Natural killer cell (primary cell): Measurements from ENCODE around the gene CYP4Z1. TPM values are rescaled to one million over a fixed set of nuclear protein-coding genes. Genes with fewer than 3 reads are reported as not detected.

Source experiments
- ATAC-seq, 3 donors: fragments of 150-1000 bp in 2 of 3; fragments of 200-7000 bp in 1 of 3; cut with Tn5 transposase; 1 replicate in 1 of 3; 2 replicates in 2 of 3; pipeline ENCODE4 v1.10.0; 2021; ENCODE audit warnings: mild to moderate bottlenecking in 2 of 3, moderate library complexity in 2 of 3
- DNase-seq, 2 donors: peaks; one replicate each; pipeline versions ENCODE4 v3.0.0 to v3.0.0-alpha.2; 2013 to 2021; ENCODE audit warnings: mixed read lengths in 1 of 2
- H3K27ac ChIP-seq: one replicate; pipeline ENCODE4 v1.5.1; 2013; ENCODE audit warnings: mild to moderate bottlenecking, low read length
- H3K27me3 ChIP-seq: one replicate; pipeline ENCODE4 v1.6.1; 2013; ENCODE audit warnings: low read length; ENCODE audit not compliant: control insufficient read depth, insufficient read depth
- H3K36me3 ChIP-seq: one replicate; pipeline ENCODE4 v1.6.1; 2013; ENCODE audit warnings: low read length; ENCODE audit not compliant: control insufficient read depth, insufficient read depth
- H3K4me1 ChIP-seq: one replicate; pipeline ENCODE4 v1.6.1; 2013; ENCODE audit warnings: low read length; ENCODE audit not compliant: control insufficient read depth, insufficient read depth
- H3K4me3 ChIP-seq: one replicate; pipeline ENCODE4 v1.5.1; 2013; ENCODE audit warnings: low read length
- H3K9me3 ChIP-seq: one replicate; pipeline ENCODE4 v1.6.1; 2013; ENCODE audit warnings: low read length; ENCODE audit not compliant: control insufficient read depth, insufficient read depth
- H3K27ac Mint-ChIP-seq, 2 donors: one replicate each; pipeline ENCODE4 v1.8.0; 2022; ENCODE audit warnings: mild to moderate bottlenecking in 2 of 2, mixed read lengths in 2 of 2, moderate library complexity in 1 of 2
- H3K27me3 Mint-ChIP-seq, 2 donors: one replicate each; pipeline ENCODE4 v1.8.0; 2022; ENCODE audit warnings: low read depth in 2 of 2, mixed read lengths in 2 of 2
- H3K36me3 Mint-ChIP-seq: one replicate; pipeline ENCODE4 v1.8.0; 2022; ENCODE audit warnings: mixed read lengths
- H3K4me1 Mint-ChIP-seq, 2 donors: one replicate each; pipeline ENCODE4 v1.8.0; 2022; ENCODE audit warnings: mixed read lengths in 2 of 2
- H3K4me3 Mint-ChIP-seq: one replicate; pipeline ENCODE4 v1.8.0; 2022; ENCODE audit warnings: mild to moderate bottlenecking, moderate library complexity, mixed read lengths
- H3K9me3 Mint-ChIP-seq, 2 donors: one replicate each; pipeline ENCODE4 v1.8.0; 2022; ENCODE audit warnings: mixed read lengths in 2 of 2
- CTCF ChIP-seq: fragments of 200-600 bp; IDR thresholded peaks from one replicate; pipeline ENCODE4 v1.8.0; 2022; ENCODE audit warnings: antibody characterized with exemption
- WGBS: methylation state at CpG from one replicate; pipeline ENCODE4 v1.1.7; 2013; ENCODE audit warnings: missing lambda C conversion rate; ENCODE audit not compliant: insufficient coverage; 5-methylcytosine and 5-hydroxymethylcytosine counted together
- intact Hi-C: fragments of 100-400 bp; cut with micrococcal nuclease; formaldehyde crosslinking; loops from one replicate; pipeline ENCODE4 v1.14.2; 2022
- total RNA-seq, 4 donors: library from RNA; stranded (reverse); fragments of 120-200 nt in 1 of 4; gene quantifications; one replicate each; pipeline versions ENCODE4 v1.2.3 to v1.2.4, GENCODE V29; 2013 to 2022

CYP4Z1 gene
- total RNA-seq, 3 donors from 2014 or later (not counting 1 experiment from before 2014, with no cell fraction given): not detected

- no peak overlapping the region for H3K4me3 ChIP-seq
- no peaks in the 10 kb centered on the region for H3K27me3 ChIP-seq
- DNase-seq (no peak), ATAC-seq (no peak)
- no peak for TF ChIP-seq CTCF
- Mint-ChIP-seq H3K9me3 (no peaks in the 10 kb centered on the region), H3K4me1 (no peaks in the 10 kb centered on the region), H3K27ac (no peak overlapping the region), H3K27me3 (peaks cover 13% of the 10 kb centered on the region in 2 donors), H3K4me3 (no peak overlapping the region), H3K36me3 (no peaks in the 10 kb centered on the region)
- no peaks in the 10 kb centered on the region for H3K36me3 ChIP-seq
- no peaks in the 10 kb centered on the region for H3K4me1 ChIP-seq
- no peak overlapping the region for H3K27ac ChIP-seq
- intact Hi-C loops: no loop called here
- H3K9me3 ChIP-seq: no peaks in the 10 kb centered on the region
Observed at GRCh38 chr1:47160716-47161115, 93.7 kb downstream of the CYP4Z1 start.

GRCh38 chr1:47161298-47162040 lies 94.4 kb downstream of the CYP4Z1 start:
- no peak for ATAC-seq
- no peaks in the 10 kb centered on the region for H3K36me3 Mint-ChIP-seq

GRCh38 chr1:47164552-47164951 lies 97.5 kb downstream of the CYP4Z1 start:
- Histone ChIP-seq H3K27me3 (no peaks in the 10 kb centered on the region), H3K36me3 (no peaks in the 10 kb centered on the region), H3K27ac (no peak overlapping the region), H3K4me3 (no peak overlapping the region), H3K4me1 (no peaks in the 10 kb centered on the region), H3K9me3 (no peaks in the 10 kb centered on the region)
- ATAC-seq (no peak), DNase-seq (no peak)
- no peak overlapping the region for H3K27ac Mint-ChIP-seq
- peaks cover 24 to 31% of the 10 kb centered on the region in 2 donors for H3K27me3 Mint-ChIP-seq
- no peaks in the 10 kb centered on the region for H3K4me1 Mint-ChIP-seq
- no peaks in the 10 kb centered on the region for H3K9me3 Mint-ChIP-seq
- no peak overlapping the region for H3K4me3 Mint-ChIP-seq
- H3K36me3 Mint-ChIP-seq: no peaks in the 10 kb centered on the region
- intact Hi-C loops: no loop called here
- no peak for TF ChIP-seq CTCF

More at GRCh38 chr1:47161298-47162040, 94.4 kb downstream of the CYP4Z1 start:
- H3K36me3 ChIP-seq: no peaks in the 10 kb centered on the region
- Mint-ChIP-seq H3K4me1 (no peaks in the 10 kb centered on the region), H3K4me3 (no peak overlapping the region), H3K27me3 (peaks cover 10 to 13% of the 10 kb centered on the region in 2 donors), H3K27ac (no peak overlapping the region), H3K9me3 (no peaks in the 10 kb centered on the region)
- WGBS: 71% methylated on average over 3 of the region's 5 CpGs
- no peak overlapping the region for H3K27ac ChIP-seq
- no peaks in the 10 kb centered on the region for H3K4me1 ChIP-seq
- TF ChIP-seq CTCF: no peak
- H3K9me3 ChIP-seq: no peaks in the 10 kb centered on the region
- H3K4me3 ChIP-seq: no peak overlapping the region
- DNase-seq: no peak
- no peaks in the 10 kb centered on the region for H3K27me3 ChIP-seq
- intact Hi-C loops: no loop called here

Other genes starting within 250 kb of the CYP4Z1 start
- not detected for gene CYP4A11, start 125.8 kb upstream of the CYP4Z1 start, total RNA-seq
- not detected for gene CYP4X1, start 43.6 kb upstream of the CYP4Z1 start, total RNA-seq
- not detected for gene CYP4A22, start 70.2 kb downstream of the CYP4Z1 start, total RNA-seq
- gene PDZK1IP1, start 122.8 kb downstream of the CYP4Z1 start, total RNA-seq: under 1 TPM in 1 of 3 donors, not detected in 2; 0.54 TPM
- gene TAL1, start 165.0 kb downstream of the CYP4Z1 start, total RNA-seq: 1 to 10 TPM in 2 of 3 donors, under 1 TPM in 1; 0.91 to 6.7 (median 3.5) TPM
- gene STIL, start 246.9 kb downstream of the CYP4Z1 start, total RNA-seq: 1 to 10 TPM; 2.1 to 2.9 (median 2.4) TPM